HepG2 (cell line): ENCODE measurements around the gene TADA2A. TPM values are rescaled to one million over a fixed set of nuclear protein-coding genes. Genes with fewer than 3 reads are reported as not detected.
A peak's percentile ranks its signal among the peaks of the same experiment; 100 is the strongest.

ENCODE experiments used
- CEBPG ChIP-seq: IDR thresholded peaks from 2 replicates; pipeline ENCODE4 v1.6.1; 2016
- FOXA1 ChIP-seq, 2 experiments: fragments of 450-650 bp in 1 of 2; sonication (generic) in 1 of 2; formaldehyde crosslinking in 1 of 2; IDR thresholded peaks; 2 replicates each; pipeline versions ENCODE4 v1.4.0 to v1.6.1; 2016 to 2020; ENCODE audit warnings: missing genetic modification reagents in 1 of 2
- FUBP1 ChIP-seq: sonication (generic); formaldehyde crosslinking; IDR thresholded peaks from 2 replicates; pipeline ENCODE4 v1.5.1; 2020; ENCODE audit warnings: missing genetic modification reagents, mild to moderate bottlenecking, borderline replicate concordance
- GATAD1 ChIP-seq: IDR thresholded peaks from 2 replicates; pipeline ENCODE4 v1.6.1; 2016; ENCODE audit warnings: missing genetic modification reagents, missing compliant biosample characterization
- GLI4 ChIP-seq: sonication (generic); formaldehyde crosslinking; IDR thresholded peaks from 2 replicates; pipeline ENCODE4 v1.5.1; 2020; ENCODE audit warnings: missing genetic modification reagents, mild to moderate bottlenecking, moderate library complexity, borderline replicate concordance
- MAZ ChIP-seq, 2 experiments: sonication (generic) in 1 of 2; formaldehyde crosslinking in 1 of 2; IDR thresholded peaks; 2 replicates each; pipeline versions ENCODE4 v1.5.0 to v1.6.1; 2012 to 2020; ENCODE audit warnings: low read depth in 2 of 2, mild to moderate bottlenecking in 2 of 2, borderline replicate concordance in 1 of 2, improper control_type of control experiment in 1 of 2, low read length in 1 of 2, missing genetic modification reagents in 1 of 2, moderate library complexity in 1 of 2
- MIER3 ChIP-seq: IDR thresholded peaks from 2 replicates; pipeline ENCODE4 v1.6.1; 2016; ENCODE audit warnings: missing compliant biosample characterization, borderline replicate concordance
- MXD4 ChIP-seq: IDR thresholded peaks from 2 replicates; pipeline ENCODE4 v1.6.1; 2016; ENCODE audit warnings: mild to moderate bottlenecking, missing biosample characterization, missing genetic modification reagents
- RAD21 ChIP-seq: fragments of 450-650 bp; formaldehyde crosslinking; IDR thresholded peaks from 2 replicates; pipeline ENCODE4 v1.5.0; 2020; ENCODE audit warnings: mild to moderate bottlenecking
- RXRB ChIP-seq: IDR thresholded peaks from 2 replicates; pipeline ENCODE4 v1.6.1; 2016; ENCODE audit warnings: borderline replicate concordance, missing genetic modification reagents, missing compliant biosample characterization
- SAP130 ChIP-seq: IDR thresholded peaks from 2 replicates; pipeline ENCODE4 v1.6.1; 2016; ENCODE audit warnings: low read depth
- SIN3B ChIP-seq: fragments of 150-350 bp; IDR thresholded peaks from 2 replicates; pipeline ENCODE4 v1.6.1; 2014; ENCODE audit warnings: low read length
- SIX1 ChIP-seq: sonication (generic); formaldehyde crosslinking; IDR thresholded peaks from 2 replicates; pipeline ENCODE4 v1.4.0; 2020; ENCODE audit warnings: missing genetic modification reagents, borderline replicate concordance
- SMAD1 ChIP-seq: sonication (generic); formaldehyde crosslinking; IDR thresholded peaks from 2 replicates; pipeline ENCODE4 v1.4.0; 2020; ENCODE audit warnings: missing genetic modification reagents, low read depth, mild to moderate bottlenecking, borderline replicate concordance
- SP2 ChIP-seq: sonication (generic); formaldehyde crosslinking; IDR thresholded peaks from 2 replicates; pipeline ENCODE4 v1.5.1; 2020; ENCODE audit warnings: mild to moderate bottlenecking, missing genetic modification reagents
- SP4 ChIP-seq: sonication (generic); formaldehyde crosslinking; IDR thresholded peaks from 2 replicates; pipeline ENCODE4 v1.8.1; 2023; ENCODE audit warnings: mild to moderate bottlenecking, missing genetic modification reagents
- ZBTB43 ChIP-seq: sonication (generic); formaldehyde crosslinking; conservative IDR thresholded peaks from 2 replicates; pipeline ENCODE4 v1.4.0; 2020; ENCODE audit warnings: missing genetic modification reagents
- ZBTB46 ChIP-seq: sonication (generic); formaldehyde crosslinking; IDR thresholded peaks from 2 replicates; pipeline ENCODE4 v1.4.0; 2020; ENCODE audit warnings: mild to moderate bottlenecking, missing genetic modification reagents, borderline replicate concordance
- ZNF263 ChIP-seq: sonication (generic); formaldehyde crosslinking; IDR thresholded peaks from 2 replicates; pipeline ENCODE4 v1.4.0; 2020; ENCODE audit warnings: missing genetic modification reagents
- ZNF574 ChIP-seq: sonication (generic); formaldehyde crosslinking; IDR thresholded peaks from 2 replicates; pipeline ENCODE4 v1.4.0; 2020; ENCODE audit warnings: missing genetic modification reagents
- ZNF605 ChIP-seq: sonication (generic); formaldehyde crosslinking; IDR thresholded peaks from 2 replicates; pipeline ENCODE4 v1.8.0; 2022; ENCODE audit warnings: mild to moderate bottlenecking, missing genetic modification reagents
- ZNF772 ChIP-seq: sonication (generic); formaldehyde crosslinking; IDR thresholded peaks from 2 replicates; pipeline ENCODE4 v1.5.0; 2020; ENCODE audit warnings: mild to moderate bottlenecking, missing genetic modification reagents
- polyA plus RNA-seq, 8 experiments: library from polyadenylated mRNA; depleted of rRNA in 3 of 8; stranded (reverse) in 7 of 8; unstranded in 1 of 8; fragments of >200 nt; fragmentation: Illumina TruSeq in 4 of 8; extraction: Trizol in 4 of 8; gene quantifications; 2 replicates each; pipeline versions ENCODE4 v1.2.1 to v1.2.3, GENCODE V29; 2011 to 2016; ENCODE audit warnings: low read depth in 4 of 8, missing spikeins in 1 of 8, mixed read lengths in 1 of 8; ENCODE audit not compliant: insufficient read depth in 1 of 8
- total RNA-seq, 5 experiments: library from RNA; depleted of rRNA; stranded (reverse); fragments of >200 nt; fragmentation: Illumina TruSeq; extraction: Trizol; gene quantifications; 2 replicates each; pipeline ENCODE4 v1.2.3, GENCODE V29; 2016; ENCODE audit warnings: low read depth in 1 of 5

TADA2A gene
- total and polyA plus RNA-seq, 2 of the 13 experiments (the other 11 are each of a cell fraction or from before 2014, with no cell fraction given) = 8.0 to 14.0 TPM

- TF ChIP-seq SMAD1 (CRISPR knock-in tag) (no peak), ZNF574 (CRISPR knock-in tag) (peak; percentile 30; the same call in 1 of the 2 replicates), MIER3 (CRISPR knock-in tag) (peak; percentile 20; the same call in 1 of the 2 replicates), SP4 (0 out of 2 replicates have a peak, but pooled peaks have one; percentile 41), ZBTB46 (no peak), SIX1 (CRISPR knock-in tag) (peak; percentile 28; the same call in 1 of the 2 replicates), SP2 (no peak), ZNF263 (CRISPR knock-in tag) (no peak), MXD4 (0 out of 2 replicates have a peak, but pooled peaks have one; percentile 51), RAD21 (CRISPR knock-in tag) (peak; percentile 91), ZNF605 (CRISPR knock-in tag) (peak; percentile 26; the same call in 1 of the 2 replicates), GATAD1 (CRISPR knock-in tag) (peak; percentile 30; the same call in 1 of the 2 replicates), GLI4 (no peak), CEBPG (CRISPR knock-in tag) (peak; percentile 45), MAZ (IDR thresholded peaks at IDR 0.05; ENCODE audit: borderline replicate concordance, low read depth, low read length) (no peak), MAZ (CRISPR knock-in tag; IDR thresholded peaks at IDR 0.05; ENCODE audit: low read depth) (0 out of 2 replicates have a peak, but pooled peaks have one; percentile 35), SAP130 (CRISPR knock-in tag) (peak; percentile 40; the same call in 1 of the 2 replicates), ZBTB43 (CRISPR knock-in tag) (no peak), FUBP1 (CRISPR knock-in tag) (no peak), ZNF772 (CRISPR knock-in tag) (0 out of 2 replicates have a peak, but pooled peaks have one; percentile 21), RXRB (CRISPR knock-in tag) (peak; percentile 18; the same call in 1 of the 2 replicates), SIN3B (0 out of 2 replicates have a peak, but pooled peaks have one; percentile 32), FOXA1 (IDR thresholded peaks at IDR 0.05) (no peak), FOXA1 (CRISPR knock-in tag; IDR thresholded peaks at IDR 0.05) (0 out of 2 replicates have a peak, but pooled peaks have one; percentile 26)
Observed at GRCh38 chr17:37373530-37374159, 33.0 kb upstream of the TADA2A start (continued).
